ENCODE results near the gene LCN1. TPM values are rescaled to one million over a fixed set of nuclear protein-coding genes. Genes with fewer than 3 reads are reported as not detected.
A peak's percentile ranks its signal among the peaks of the same experiment; 100 is the strongest.

LCN1 gene
- total and polyA plus RNA-seq, 2 of the 8 experiments (the other 6 are each of a cell fraction or from before 2014, with no cell fraction given) = not detected

DNA sequence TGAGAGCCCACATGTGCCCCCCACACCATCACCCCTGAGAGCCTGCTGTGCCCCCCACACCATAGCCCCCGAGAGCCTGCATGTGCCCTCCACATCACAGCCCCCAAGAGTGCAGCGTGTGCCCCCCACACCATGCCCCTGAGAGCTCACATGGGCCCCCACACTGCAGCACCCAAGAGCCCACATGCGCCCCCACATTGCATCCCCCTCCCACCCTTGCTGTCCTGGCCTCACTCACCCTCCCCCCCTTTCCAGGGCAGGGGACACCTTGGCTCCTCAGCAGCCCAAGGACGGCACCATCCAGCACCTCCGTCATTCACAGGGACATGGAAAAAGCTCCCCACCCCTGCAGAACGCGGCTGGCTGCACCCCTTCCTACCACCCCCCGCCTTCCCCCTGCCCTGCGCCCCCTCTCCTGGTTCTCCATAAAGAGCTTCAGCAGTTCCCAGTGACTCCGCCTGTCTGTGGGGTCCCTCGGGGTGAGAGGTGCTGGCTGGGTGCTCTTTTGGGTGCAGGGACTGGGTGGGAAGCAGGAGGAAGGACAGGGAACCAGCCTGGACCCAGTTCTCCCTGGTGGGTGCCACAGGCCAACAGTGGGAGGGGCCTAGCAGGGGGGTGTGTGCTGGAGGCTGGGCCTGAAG lies 5.0 kb downstream of the LCN1 start:
- no peak overlapping the region for H2BK120ac ChIP-seq (replicated peaks; ENCODE audit: low read depth, low read length)
- H3K4ac ChIP-seq (replicated peaks; ENCODE audit: insufficient read length, low read depth, low read length) = no peak overlapping the region
- CTCF ChIA-PET (ENCODE audit: partially characterized antibody) = interaction anchor here (0.6 to 1.9 kb wide), 8 partner anchors 9 to 302 kb away, joined by 3 to 8 read pairs (median 4); no protein-coding TSS in a partner anchor
- DNase-seq (ENCODE audit: low read depth in 1 of 2, low spot score in 2 of 2) (no peak), FAIRE-seq (no peak)
- H3K27me3 ChIP-seq (replicated peaks in 1 of 4; ENCODE audit: control insufficient read depth in 3 of 4, extremely low read depth in 1 of 4, insufficient read depth in 3 of 4, low read length in 3 of 4) = no peaks in the 10 kb centered on the region
- no peaks in the 10 kb centered on the region for H3K23me2 ChIP-seq (ENCODE audit: low read depth, low read length)
- H2BK15ac ChIP-seq (ENCODE audit: low read length) = no peak overlapping the region
- H3K9ac ChIP-seq (replicated peaks in 1 of 4; ENCODE audit: extremely low read depth in 1 of 4, low read depth in 3 of 4, low read length in 3 of 4) = no peak overlapping the region
- no peak overlapping the region for H3K4me3 ChIP-seq (ENCODE audit: extremely low read depth in 1 of 4, insufficient read depth in 2 of 4, low read depth in 3 of 4, low read length in 4 of 4)
- no peak overlapping the region for H4K5ac ChIP-seq (ENCODE audit: insufficient read length, low read depth, low read length)
- H3K79me1 ChIP-seq (ENCODE audit: low read depth, low read length) = no peaks in the 10 kb centered on the region
- TF ChIP-seq GABPA (IDR thresholded peaks at IDR 0.05; ENCODE audit: borderline replicate concordance, insufficient read depth, low read length) (no peak), HDAC6 (IDR thresholded peaks at IDR 0.05; ENCODE audit: low read depth, low read length) (no peak), TAF1 (IDR thresholded peaks at IDR 0.05; ENCODE audit: low read depth, low read length) (no peak), CBX5 (IDR thresholded peaks at IDR 0.05; ENCODE audit: low read depth, low read length) (no peak)
- TF ChIP-seq, protein P1, sequence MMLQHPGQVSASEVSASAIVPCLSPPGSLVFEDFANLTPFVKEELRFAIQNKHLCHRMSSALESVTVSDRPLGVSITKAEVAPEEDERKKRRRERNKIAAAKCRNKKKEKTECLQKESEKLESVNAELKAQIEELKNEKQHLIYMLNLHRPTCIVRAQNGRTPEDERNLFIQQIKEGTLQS (IDR thresholded peaks at IDR 0.05; ENCODE audit: insufficient read depth, low read depth, low read length) = no peak
- TF ChIP-seq, protein P2, sequence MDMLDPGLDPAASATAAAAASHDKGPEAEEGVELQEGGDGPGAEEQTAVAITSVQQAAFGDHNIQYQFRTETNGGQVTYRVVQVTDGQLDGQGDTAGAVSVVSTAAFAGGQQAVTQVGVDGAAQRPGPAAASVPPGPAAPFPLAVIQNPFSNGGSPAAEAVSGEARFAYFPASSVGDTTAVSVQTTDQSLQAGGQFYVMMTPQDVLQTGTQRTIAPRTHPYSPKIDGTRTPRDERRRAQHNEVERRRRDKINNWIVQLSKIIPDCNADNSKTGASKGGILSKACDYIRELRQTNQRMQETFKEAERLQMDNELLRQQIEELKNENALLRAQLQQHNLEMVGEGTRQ (IDR thresholded peaks at IDR 0.05; ENCODE audit: low read length) = no peak
- no peak overlapping the region; the same call in 1 of the 2 replicates for H4K8ac ChIP-seq (ENCODE audit: extremely low read depth, insufficient read depth, low read length)
- no peak overlapping the region for H2BK5ac ChIP-seq (ENCODE audit: low read depth, low read length)
- POLR2A ChIA-PET (ENCODE audit: partially characterized antibody) = interaction anchor here (1.2 kb wide), 1 partner anchor 20 kb away, joined by 3 read pairs; no protein-coding TSS in a partner anchor
- no peak overlapping the region for H3K27ac ChIP-seq (ENCODE audit: low read depth, low read length)
- no peak overlapping the region; the same call in 1 of the 2 replicates for H2BK20ac ChIP-seq (ENCODE audit: low read length)
- no peak overlapping the region for H4K91ac ChIP-seq (replicated peaks; ENCODE audit: insufficient read length, low read length)
- H3K36me3 ChIP-seq (ENCODE audit: control insufficient read depth in 2 of 4, insufficient read depth in 4 of 4, low read length in 3 of 4) = no peaks in the 10 kb centered on the region
- no peak overlapping the region for H2AK5ac ChIP-seq (ENCODE audit: low read depth, low read length)
- H4K20me1 ChIP-seq (replicated peaks in 1 of 2; ENCODE audit: control insufficient read depth in 1 of 2, insufficient read depth in 2 of 2, low read length in 2 of 2) = no peaks in the 10 kb centered on the region
- no peak overlapping the region for H3K56ac ChIP-seq (replicated peaks; ENCODE audit: insufficient read length, low read depth, low read length)
- no peak overlapping the region for H3K14ac ChIP-seq (ENCODE audit: insufficient read length)
- H3K23ac ChIP-seq (ENCODE audit: insufficient read length) = no peak overlapping the region
- WGBS, 2 experiments (ENCODE audit: extremely low coverage in 1 of 2, insufficient coverage in 1 of 2, insufficient read length in 1 of 2, insufficient replicate concordance in 2 of 2, low coverage in 1 of 2, low lambda C conversion rate in 2 of 2, missing lambda C conversion rate in 1 of 2) = no CpG with 5 or more reads among the region's 11 CpGs
- no peaks in the 10 kb centered on the region for H3K79me2 ChIP-seq (ENCODE audit: control insufficient read depth in 1 of 2, insufficient read depth in 2 of 2, low read length in 2 of 2)
- peak overlapping the region; percentile 19; the same call in 1 of the 2 replicates for H3K18ac ChIP-seq (ENCODE audit: extremely low read depth, low read length)
- peaks cover 0 to 12% (median 6%) of the 10 kb centered on the region in 4 experiments; a peak in 5 of 7 replicates for H3K4me1 ChIP-seq (replicated peaks in 1 of 4; ENCODE audit: control insufficient read depth in 3 of 4, insufficient read depth in 4 of 4, low read length in 3 of 4)
- H3K4me2 ChIP-seq (ENCODE audit: insufficient read depth in 1 of 2, low read depth in 2 of 2, low read length in 2 of 2) = peak overlapping the region in 1 of 2 experiments; percentile 4; a peak in 1 of 4 replicates
- H2BK12ac ChIP-seq (ENCODE audit: low read depth, low read length) = no peak overlapping the region
- no peak overlapping the region for H2AFZ ChIP-seq (ENCODE audit: low read length)
- H3K9me3 ChIP-seq (ENCODE audit: insufficient read depth in 2 of 2, low read depth in 1 of 2, low read length in 1 of 2) = no peaks in the 10 kb centered on the region

Measured in H1 (cell line).